Measurements from ENCODE around the gene POLQ. TPM values are rescaled to one million over a fixed set of nuclear protein-coding genes. Genes with fewer than 3 reads are reported as not detected.

The POLQ gene
- total RNA-seq, 1 experiment from 2014 or later: 14.9 TPM

- TF ChIP-seq ZSCAN18 (CRISPR knock-in tag; IDR thresholded peaks at IDR 0.05) (no peak), ZNF317 (CRISPR knock-in tag; IDR thresholded peaks at IDR 0.05; ENCODE audit: borderline replicate concordance, low read depth) (no peak), ZNF232 (CRISPR knock-in tag; IDR thresholded peaks at IDR 0.05) (no peak), ATF2 (CRISPR knock-in tag; IDR thresholded peaks at IDR 0.05; ENCODE audit: borderline replicate concordance, low read depth) (no peak), NR3C1 (CRISPR knock-in tag; conservative IDR thresholded peaks at IDR 0.05; ENCODE audit: low read depth) (no peak), GABPB1 (CRISPR knock-in tag; IDR thresholded peaks at IDR 0.05) (no peak), ZNF138 (CRISPR knock-in tag; conservative IDR thresholded peaks at IDR 0.05) (no peak), HMGA2 (CRISPR knock-in tag; IDR thresholded peaks at IDR 0.05) (no peak), ZNF263 (CRISPR knock-in tag; IDR thresholded peaks at IDR 0.05; ENCODE audit: low read depth) (no peak), NFYB (CRISPR knock-in tag; conservative IDR thresholded peaks at IDR 0.05; ENCODE audit: low read depth) (no peak)
Measured at GRCh38 chr3:121517953-121518655, 27.7 kb downstream of the POLQ start (continued).

- Mint-ChIP-seq H3K36me3 (peaks cover 41% of the 10 kb centered on the region), H3K4me1 (0 out of 2 replicates have a peak, but pooled peaks cover 3% of the 10 kb centered on the region), H3K4me3 (no peak overlapping the region), H3K27me3 (ENCODE audit: low read depth) (no peaks in the 10 kb centered on the region), H3K27ac (no peak overlapping the region), H3K9me3 (no peaks in the 10 kb centered on the region)
- ATAC-seq (no peak), DNase-seq (ENCODE audit: low spot score) (no peak)
- ChIA-PET CTCF (no interaction called here), POLR2A (no interaction called here)
- TF ChIP-seq CREM (CRISPR knock-in tag; IDR thresholded peaks at IDR 0.05) (no peak), HMGXB4 (CRISPR knock-in tag; IDR thresholded peaks at IDR 0.05) (no peak), ERG (CRISPR knock-in tag; IDR thresholded peaks at IDR 0.05) (no peak), NR2C2 (CRISPR knock-in tag; IDR thresholded peaks at IDR 0.05) (no peak), TEAD4 (CRISPR knock-in tag; IDR thresholded peaks at IDR 0.05) (no peak), ZNF281 (CRISPR knock-in tag; IDR thresholded peaks at IDR 0.05) (no peak), TCF7 (CRISPR knock-in tag; IDR thresholded peaks at IDR 0.05; ENCODE audit: low read depth) (no peak)
Measured at GRCh38 chr3:121515862-121516261, 29.9 kb downstream of the POLQ start.
